Cardiac muscle cell (in vitro differentiated cells and primary cell): ENCODE data around the gene PDS5B. TPM values are rescaled to one million over a fixed set of nuclear protein-coding genes. Genes with fewer than 3 reads are reported as not detected.

Experiments used
- DNase-seq, 2 donors: peaks; one replicate each; pipeline versions ENCODE4 v3.0.0 to v3.0.0-alpha.2; 2010 to 2017; ENCODE audit warnings: low read depth in 1 of 2, low spot score in 1 of 2
- H3K27ac ChIP-seq: fragments of 200-600 bp; sonication (generic); 2 replicates; pipeline ENCODE4 v1.5.1; 2016
- H3K27me3 ChIP-seq: fragments of 200-600 bp; sonication (generic); 2 replicates; pipeline ENCODE4 v1.6.0; 2016; ENCODE audit warnings: control low read depth
- H3K36me3 ChIP-seq: fragments of 200-600 bp; sonication (generic); 2 replicates; pipeline ENCODE4 v1.5.1; 2016; ENCODE audit warnings: control low read depth
- H3K4me1 ChIP-seq: fragments of 200-600 bp; sonication (generic); 2 replicates; pipeline ENCODE4 v1.8.1; 2017; ENCODE audit warnings: low read depth, mild to moderate bottlenecking, mixed run types
- H3K4me3 ChIP-seq: fragments of 200-600 bp; sonication (generic); 2 replicates; pipeline ENCODE4 v1.5.1; 2016; ENCODE audit warnings: mild to moderate bottlenecking
- H3K9me3 ChIP-seq: fragments of 200-600 bp; sonication (generic); 2 replicates; pipeline ENCODE4 v1.5.1; 2017; ENCODE audit warnings: low read depth, mild to moderate bottlenecking, control low read depth
- polyA plus RNA-seq: library from polyadenylated mRNA; unstranded; fragments of >200 nt; fragmentation: Nextera tagmentation; extraction: Ambion mirVana; gene quantifications from 2 replicates; pipeline ENCODE4 v1.2.1, GENCODE V29; 2016
- total RNA-seq: library from RNA; depleted of rRNA; stranded (reverse); fragments of >200 nt; gene quantifications from 2 replicates; pipeline ENCODE4 v1.2.3, GENCODE V29; 2016
- TF ChIP-seq, protein P1 (sequence below): IDR thresholded peaks from 2 replicates; pipeline ENCODE4 v1.5.1; 2012; ENCODE audit warnings: low read depth, mild to moderate bottlenecking, low read length

PDS5B gene, protein sequence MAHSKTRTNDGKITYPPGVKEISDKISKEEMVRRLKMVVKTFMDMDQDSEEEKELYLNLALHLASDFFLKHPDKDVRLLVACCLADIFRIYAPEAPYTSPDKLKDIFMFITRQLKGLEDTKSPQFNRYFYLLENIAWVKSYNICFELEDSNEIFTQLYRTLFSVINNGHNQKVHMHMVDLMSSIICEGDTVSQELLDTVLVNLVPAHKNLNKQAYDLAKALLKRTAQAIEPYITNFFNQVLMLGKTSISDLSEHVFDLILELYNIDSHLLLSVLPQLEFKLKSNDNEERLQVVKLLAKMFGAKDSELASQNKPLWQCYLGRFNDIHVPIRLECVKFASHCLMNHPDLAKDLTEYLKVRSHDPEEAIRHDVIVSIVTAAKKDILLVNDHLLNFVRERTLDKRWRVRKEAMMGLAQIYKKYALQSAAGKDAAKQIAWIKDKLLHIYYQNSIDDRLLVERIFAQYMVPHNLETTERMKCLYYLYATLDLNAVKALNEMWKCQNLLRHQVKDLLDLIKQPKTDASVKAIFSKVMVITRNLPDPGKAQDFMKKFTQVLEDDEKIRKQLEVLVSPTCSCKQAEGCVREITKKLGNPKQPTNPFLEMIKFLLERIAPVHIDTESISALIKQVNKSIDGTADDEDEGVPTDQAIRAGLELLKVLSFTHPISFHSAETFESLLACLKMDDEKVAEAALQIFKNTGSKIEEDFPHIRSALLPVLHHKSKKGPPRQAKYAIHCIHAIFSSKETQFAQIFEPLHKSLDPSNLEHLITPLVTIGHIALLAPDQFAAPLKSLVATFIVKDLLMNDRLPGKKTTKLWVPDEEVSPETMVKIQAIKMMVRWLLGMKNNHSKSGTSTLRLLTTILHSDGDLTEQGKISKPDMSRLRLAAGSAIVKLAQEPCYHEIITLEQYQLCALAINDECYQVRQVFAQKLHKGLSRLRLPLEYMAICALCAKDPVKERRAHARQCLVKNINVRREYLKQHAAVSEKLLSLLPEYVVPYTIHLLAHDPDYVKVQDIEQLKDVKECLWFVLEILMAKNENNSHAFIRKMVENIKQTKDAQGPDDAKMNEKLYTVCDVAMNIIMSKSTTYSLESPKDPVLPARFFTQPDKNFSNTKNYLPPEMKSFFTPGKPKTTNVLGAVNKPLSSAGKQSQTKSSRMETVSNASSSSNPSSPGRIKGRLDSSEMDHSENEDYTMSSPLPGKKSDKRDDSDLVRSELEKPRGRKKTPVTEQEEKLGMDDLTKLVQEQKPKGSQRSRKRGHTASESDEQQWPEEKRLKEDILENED (N-terminal part only)
- 17.9 and 26.2 TPM in 2 replicates for total RNA-seq
- polyA plus RNA-seq: 18.4 and 27.3 TPM in 2 replicates

DNA sequence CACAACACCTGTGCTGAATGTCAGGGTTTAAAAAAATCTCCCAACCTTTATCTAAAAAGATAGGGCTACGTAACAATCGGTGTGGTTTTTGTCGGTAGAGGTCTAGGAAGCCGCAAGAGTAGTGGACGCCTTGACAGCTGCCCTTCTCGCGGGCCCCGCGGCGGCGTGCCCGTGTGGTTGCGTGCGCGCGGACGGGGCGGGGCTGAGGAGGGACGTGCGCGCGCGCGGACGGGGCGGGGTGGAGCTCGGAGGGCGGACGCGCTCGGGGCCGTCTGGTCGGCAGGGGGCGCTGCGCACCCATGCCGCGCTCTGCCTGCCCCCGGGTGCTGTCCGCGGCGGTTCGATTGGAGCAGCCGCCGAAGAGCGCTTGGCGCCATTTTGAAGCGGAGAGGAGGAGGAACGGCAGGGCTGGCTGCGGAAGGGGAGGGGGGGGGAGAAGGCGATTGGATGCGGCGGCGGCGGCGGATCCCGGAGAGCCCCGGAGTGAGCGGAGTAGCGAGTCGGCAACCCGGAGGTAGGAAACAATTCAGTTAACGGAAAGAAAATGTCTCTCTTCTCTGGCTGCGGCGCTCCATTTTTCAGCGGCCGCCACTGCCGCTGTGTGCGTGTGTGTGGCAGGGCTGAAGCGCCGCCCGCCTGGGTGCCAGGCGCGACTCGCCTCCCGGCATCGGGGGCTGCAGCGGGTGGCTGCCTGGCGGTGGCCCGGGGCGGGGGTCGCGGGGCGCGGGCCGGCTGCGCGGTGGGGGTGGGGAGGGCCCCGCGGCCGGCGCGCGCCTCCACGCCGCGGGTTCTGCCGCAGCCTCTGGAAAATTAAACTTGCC is at the start of gene PDS5B:
PDS5B (plus strand) TSS at position 373 of the 821 bp plus-strand sequence. CDS start 62,321 bp downstream, outside the sequence.
- peak; percentile 95 to 97 for DNase-seq
- Histone ChIP-seq H3K9me3 (no peaks in the 10 kb centered on the region), H3K36me3 (no peaks in the 10 kb centered on the region), H3K4me3 (peak within 1 kb of the TSS; percentile 88), H3K4me1 (peaks cover 18% of the 10 kb centered on the region), H3K27ac (peak within 1 kb of the TSS; percentile 91), H3K27me3 (no peaks in the 10 kb centered on the region)
- TF ChIP-seq, protein P1, sequence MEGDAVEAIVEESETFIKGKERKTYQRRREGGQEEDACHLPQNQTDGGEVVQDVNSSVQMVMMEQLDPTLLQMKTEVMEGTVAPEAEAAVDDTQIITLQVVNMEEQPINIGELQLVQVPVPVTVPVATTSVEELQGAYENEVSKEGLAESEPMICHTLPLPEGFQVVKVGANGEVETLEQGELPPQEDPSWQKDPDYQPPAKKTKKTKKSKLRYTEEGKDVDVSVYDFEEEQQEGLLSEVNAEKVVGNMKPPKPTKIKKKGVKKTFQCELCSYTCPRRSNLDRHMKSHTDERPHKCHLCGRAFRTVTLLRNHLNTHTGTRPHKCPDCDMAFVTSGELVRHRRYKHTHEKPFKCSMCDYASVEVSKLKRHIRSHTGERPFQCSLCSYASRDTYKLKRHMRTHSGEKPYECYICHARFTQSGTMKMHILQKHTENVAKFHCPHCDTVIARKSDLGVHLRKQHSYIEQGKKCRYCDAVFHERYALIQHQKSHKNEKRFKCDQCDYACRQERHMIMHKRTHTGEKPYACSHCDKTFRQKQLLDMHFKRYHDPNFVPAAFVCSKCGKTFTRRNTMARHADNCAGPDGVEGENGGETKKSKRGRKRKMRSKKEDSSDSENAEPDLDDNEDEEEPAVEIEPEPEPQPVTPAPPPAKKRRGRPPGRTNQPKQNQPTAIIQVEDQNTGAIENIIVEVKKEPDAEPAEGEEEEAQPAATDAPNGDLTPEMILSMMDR: peak; percentile 62

DNA sequence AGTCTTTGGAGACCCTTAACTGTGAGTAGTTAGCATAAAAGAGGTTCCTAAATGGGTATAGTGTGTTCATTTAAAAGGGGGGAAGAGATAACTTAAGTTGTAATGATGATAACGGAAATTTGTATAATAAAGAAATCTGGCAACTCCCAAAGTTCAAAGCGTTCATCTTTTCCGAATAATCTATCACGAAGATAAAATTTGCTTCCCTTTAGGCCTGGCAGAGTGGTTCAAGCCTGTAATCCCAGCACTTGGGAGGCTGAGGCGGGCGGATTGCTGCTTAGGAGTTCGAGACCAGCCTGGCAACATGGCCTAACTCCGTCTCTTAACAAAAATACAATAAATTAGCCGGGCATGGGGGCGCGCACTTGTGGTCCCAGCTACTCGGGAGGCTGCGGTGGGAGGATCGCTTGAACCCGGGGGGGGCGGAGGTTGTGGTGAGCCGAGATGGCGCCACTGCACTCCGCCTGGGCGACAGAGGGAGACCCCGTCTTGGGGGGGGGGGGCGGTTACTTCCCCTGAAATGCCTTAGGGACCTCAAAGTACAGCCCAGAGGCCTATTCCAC is 48.6 kb upstream of the PDS5B start:
- Histone ChIP-seq H3K27ac (peak overlapping the region; percentile 97), H3K4me3 (peak overlapping the region; percentile 62), H3K4me1 (peaks cover 14% of the 10 kb centered on the region), H3K9me3 (no peaks in the 10 kb centered on the region), H3K27me3 (no peaks in the 10 kb centered on the region), H3K36me3 (peaks cover 5% of the 10 kb centered on the region)
- no peak for DNase-seq
- TF ChIP-seq, protein P1: no peak

DNA sequence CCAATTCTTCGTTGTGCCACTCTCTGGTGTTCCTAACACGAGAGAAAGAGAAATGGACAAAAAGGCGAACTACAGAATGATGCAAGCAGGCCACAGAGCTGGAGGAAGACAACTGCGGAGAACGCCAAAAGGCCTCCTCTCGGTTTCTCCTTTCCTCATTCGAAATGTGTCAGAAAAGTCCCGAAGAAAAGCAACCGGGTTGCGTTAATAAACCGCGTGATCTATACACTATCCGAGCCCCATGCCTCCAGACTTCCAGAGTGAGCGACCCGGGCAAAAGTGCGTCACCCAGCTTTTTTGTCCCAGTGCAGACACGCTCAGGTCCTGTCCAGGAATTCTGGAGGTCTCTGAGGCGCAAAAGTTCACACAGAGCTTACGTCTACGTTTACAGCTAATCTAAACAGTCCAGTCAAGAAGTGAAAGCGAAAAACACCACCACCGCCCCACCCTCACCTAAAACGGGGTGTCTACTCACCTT is 48.1 kb upstream of the PDS5B start:
- peak; percentile 52 to 65 for DNase-seq
- Histone ChIP-seq H3K36me3 (peaks cover 5% of the 10 kb centered on the region), H3K4me1 (peaks cover 14% of the 10 kb centered on the region), H3K27ac (peak overlapping the region; percentile 97), H3K9me3 (no peaks in the 10 kb centered on the region), H3K4me3 (peak overlapping the region; percentile 62), H3K27me3 (no peaks in the 10 kb centered on the region)
- TF ChIP-seq, protein P1: no peak

DNA sequence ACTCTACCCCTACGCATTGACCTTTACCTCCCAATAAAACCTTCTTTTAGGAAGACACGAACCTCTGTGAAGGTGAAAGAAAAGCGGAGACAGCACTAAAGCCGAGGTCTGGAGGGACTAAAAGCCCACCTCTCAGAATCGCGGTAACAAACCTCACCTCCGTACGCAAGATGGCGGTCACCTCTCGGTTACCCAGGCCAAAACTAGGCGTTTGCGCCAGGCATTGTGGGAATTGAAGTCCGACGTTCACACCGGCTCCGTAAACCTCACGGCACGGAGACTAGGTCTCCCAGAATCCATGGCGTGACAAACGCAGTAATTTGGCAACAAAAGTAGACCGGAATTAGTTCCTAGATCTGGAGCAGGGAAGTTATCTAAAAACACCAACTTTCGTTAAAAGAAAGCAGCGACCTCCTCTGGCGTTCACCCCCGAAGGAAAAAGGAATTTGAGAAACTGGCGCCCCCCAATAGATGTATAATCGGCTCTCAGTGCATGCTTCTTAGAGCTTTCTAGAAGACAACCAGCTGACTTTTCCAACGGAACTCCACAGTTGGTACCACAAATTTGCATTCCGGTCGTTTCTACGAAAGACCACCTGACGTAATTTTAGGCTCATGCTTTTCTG is 47.5 kb upstream of the PDS5B start, which contains the start of gene N4BP2L2:
N4BP2L2 (minus strand) TSS at position 175 of the 626 bp plus-strand sequence. CDS start 1,768 bp downstream, outside the sequence.
- Histone ChIP-seq H3K27ac (peak within 1 kb of the TSS; percentile 97), H3K27me3 (no peaks in the 10 kb centered on the region), H3K4me3 (peak within 1 kb of the TSS; percentile 62), H3K36me3 (peaks cover 5% of the 10 kb centered on the region), H3K4me1 (peaks cover 14% of the 10 kb centered on the region), H3K9me3 (no peaks in the 10 kb centered on the region)
- TF ChIP-seq, protein P1: peak; percentile 45
- peak; percentile 95 to 99 for DNase-seq
